ENCODE results near the gene CCSER1.

The CCSER1 gene

DNA sequence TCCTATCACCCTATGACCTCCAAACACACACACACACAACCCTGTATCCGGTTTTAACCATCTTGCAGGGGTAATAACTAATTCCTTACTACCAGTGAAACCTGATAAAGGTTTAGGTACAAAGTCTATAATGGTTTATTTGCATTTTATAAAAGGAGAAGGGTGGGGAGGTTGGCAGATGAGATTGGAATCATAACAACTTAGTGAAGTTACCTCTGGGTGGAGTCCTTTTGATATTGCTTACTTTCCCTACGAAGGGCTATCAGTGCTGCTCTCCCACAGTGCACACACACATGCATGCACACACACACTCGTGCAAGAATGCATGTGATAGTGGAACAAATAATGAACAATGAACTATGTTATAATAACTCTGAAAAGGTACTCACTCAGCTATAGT, 56.1 kb downstream of the CCSER1 start:
- peaks cover 0 to 5% (median 0%) of the 10 kb centered on the region in 10 experiments; a peak in 1 of 20 replicates for H3K4me1 ChIP-seq

DNA sequence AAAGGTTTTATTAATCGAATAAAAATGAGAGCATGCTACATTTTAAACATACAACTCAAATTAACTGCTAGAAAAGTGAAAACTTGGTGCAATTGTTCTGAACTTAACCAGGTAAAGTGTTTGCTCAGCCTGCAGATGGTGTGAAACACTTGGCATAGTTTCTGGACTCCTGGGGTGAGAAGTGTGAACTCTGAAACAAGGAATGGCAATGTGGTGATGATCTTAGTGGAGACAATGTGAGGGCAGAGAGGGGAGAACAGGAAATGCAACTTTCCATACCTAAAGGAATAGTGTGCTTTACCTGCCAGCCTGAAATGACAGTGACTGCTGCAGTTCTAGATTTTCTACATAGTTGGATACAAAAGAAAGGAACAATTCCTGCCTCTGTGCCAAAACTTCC, 57.4 kb downstream of the CCSER1 start:
- H3K27ac ChIP-seq, result no peak overlapping the region
- TF ChIP-seq Cebpa-rat (IDR thresholded peaks at IDR 0.05), result no peak
- H3K9ac ChIP-seq, result no peak overlapping the region
- no peak overlapping the region for H3K4me2 ChIP-seq
- H3K4me3 ChIP-seq, result no peak overlapping the region
- H3K27me3 ChIP-seq, result no peaks in the 10 kb centered on the region
- no peaks in the 10 kb centered on the region for H3K9me3 ChIP-seq (replicated peaks in 1 of 11)
- H3K36me3 ChIP-seq, result no peaks in the 10 kb centered on the region
- H3K4me1 ChIP-seq, result peaks cover 0 to 5% (median 0%) of the 10 kb centered on the region in 10 experiments; a peak in 1 of 20 replicates
- H4K20me1 ChIP-seq, result no peaks in the 10 kb centered on the region

More for the DNA sequence above, 56.1 kb downstream of the CCSER1 start:
- no peak overlapping the region for H3K4me2 ChIP-seq
- no peaks in the 10 kb centered on the region for H4K20me1 ChIP-seq
- no peaks in the 10 kb centered on the region for H3K27me3 ChIP-seq
- H3K9me3 ChIP-seq (replicated peaks in 1 of 11), result no peaks in the 10 kb centered on the region
- no peaks in the 10 kb centered on the region for H3K36me3 ChIP-seq
- H3K4me3 ChIP-seq, result no peak overlapping the region
- TF ChIP-seq Cebpa-rat (IDR thresholded peaks at IDR 0.05), result no peak
- no peak overlapping the region for H3K27ac ChIP-seq
- H3K9ac ChIP-seq, result no peak overlapping the region

DNA sequence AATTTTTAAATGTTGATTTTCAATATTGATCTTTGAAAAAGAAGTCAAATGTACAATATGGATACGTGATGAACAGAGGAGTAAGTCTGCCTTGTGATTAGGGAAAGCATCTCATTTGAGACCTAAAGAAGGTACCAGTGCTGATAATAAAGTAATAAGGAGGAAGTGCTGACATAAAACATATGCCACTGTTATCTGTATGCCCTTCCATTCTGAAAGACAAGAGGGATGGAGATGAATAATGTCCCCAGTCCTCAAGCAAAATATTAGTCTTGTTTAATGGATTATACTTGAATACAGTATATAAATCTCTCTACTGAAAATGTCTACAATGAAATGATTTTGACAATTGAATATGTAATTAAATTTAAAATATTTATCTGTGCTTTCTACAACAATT, 58.2 kb downstream of the CCSER1 start:
- Histone ChIP-seq H4K20me1 (no peaks in the 10 kb centered on the region), H3K9me3 (replicated peaks in 1 of 11) (no peaks in the 10 kb centered on the region), H3K4me3 (no peak overlapping the region), H3K36me3 (no peaks in the 10 kb centered on the region), H3K9ac (no peak overlapping the region), H3K27me3 (no peaks in the 10 kb centered on the region), H3K4me1 (peaks cover 0 to 5% (median 0%) of the 10 kb centered on the region in 10 experiments; a peak in 1 of 20 replicates), H3K4me2 (no peak overlapping the region), H3K27ac (no peak overlapping the region)
- TF ChIP-seq Cebpa-rat (IDR thresholded peaks at IDR 0.05), result no peak

DNA sequence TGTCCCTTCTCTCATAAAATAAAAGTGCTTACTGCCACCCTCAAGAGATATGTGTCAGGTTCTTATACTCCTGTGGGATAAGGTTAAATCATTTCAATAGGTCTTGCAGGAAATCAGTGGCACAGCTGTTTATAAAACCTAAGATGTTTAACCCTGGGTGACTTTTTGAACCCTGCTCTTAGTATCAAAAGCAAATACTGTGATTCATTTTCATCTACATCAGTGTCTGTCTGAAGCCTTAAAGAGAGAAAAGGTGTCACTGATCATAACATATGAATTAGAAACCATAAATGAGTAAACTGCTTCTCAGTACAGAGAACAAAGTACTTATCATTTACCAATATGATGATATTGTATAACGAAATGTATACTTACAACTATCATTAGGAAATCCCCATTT, 59.0 kb downstream of the CCSER1 start:
- TF ChIP-seq Cebpa-rat (IDR thresholded peaks at IDR 0.05), result no peak
- Histone ChIP-seq H4K20me1 (no peaks in the 10 kb centered on the region), H3K27ac (no peak overlapping the region), H3K4me1 (peaks cover 0 to 5% (median 0%) of the 10 kb centered on the region in 10 experiments; a peak in 1 of 20 replicates), H3K4me2 (no peak overlapping the region), H3K36me3 (no peaks in the 10 kb centered on the region), H3K9me3 (replicated peaks in 1 of 11) (no peaks in the 10 kb centered on the region), H3K27me3 (no peaks in the 10 kb centered on the region), H3K9ac (no peak overlapping the region), H3K4me3 (no peak overlapping the region)

DNA sequence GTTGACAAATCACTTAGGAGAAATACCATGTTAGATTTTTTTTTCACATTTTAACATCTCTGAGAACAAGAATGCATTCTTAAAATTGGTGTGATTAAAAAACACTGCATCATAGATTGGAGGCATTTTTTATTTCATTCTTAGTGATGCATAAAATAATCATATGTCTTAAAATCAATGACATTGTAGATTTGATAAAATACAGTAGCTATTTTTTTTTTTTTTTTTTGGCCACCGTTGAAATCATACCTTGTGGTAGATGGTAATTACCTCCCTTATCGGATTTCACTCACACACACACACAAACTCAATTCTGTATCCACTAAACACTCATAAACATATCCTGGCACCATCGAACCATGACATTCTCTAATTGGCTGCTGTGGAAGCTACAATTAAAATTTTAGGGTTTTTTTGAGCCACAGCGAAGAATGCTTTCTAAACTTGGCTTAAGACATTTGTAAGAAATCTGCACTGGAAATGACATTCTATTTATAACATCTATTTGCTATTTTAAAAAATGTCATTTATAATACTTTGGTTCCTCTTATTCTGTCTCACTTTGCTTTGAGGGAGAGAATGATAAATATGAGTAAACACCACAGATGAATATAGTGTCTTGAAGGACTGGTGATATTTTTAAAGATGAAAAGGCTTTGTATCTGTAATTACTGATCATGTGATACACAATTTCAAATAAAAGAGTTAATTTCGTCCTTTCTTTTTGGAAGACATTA, 60.1 kb downstream of the CCSER1 start:
- peaks cover 0 to 5% (median 0%) of the 10 kb centered on the region in 10 experiments; a peak in 1 of 20 replicates for H3K4me1 ChIP-seq
- no peaks in the 10 kb centered on the region for H4K20me1 ChIP-seq
- no peaks in the 10 kb centered on the region for H3K27me3 ChIP-seq
- no peaks in the 10 kb centered on the region for H3K9me3 ChIP-seq (replicated peaks in 1 of 11)
- TF ChIP-seq Cebpa-rat (IDR thresholded peaks at IDR 0.05), result no peak
- no peaks in the 10 kb centered on the region for H3K36me3 ChIP-seq
- H3K4me2 ChIP-seq, result no peak overlapping the region
- H3K4me3 ChIP-seq, result no peak overlapping the region
- H3K27ac ChIP-seq, result no peak overlapping the region
- no peak overlapping the region for H3K9ac ChIP-seq

DNA sequence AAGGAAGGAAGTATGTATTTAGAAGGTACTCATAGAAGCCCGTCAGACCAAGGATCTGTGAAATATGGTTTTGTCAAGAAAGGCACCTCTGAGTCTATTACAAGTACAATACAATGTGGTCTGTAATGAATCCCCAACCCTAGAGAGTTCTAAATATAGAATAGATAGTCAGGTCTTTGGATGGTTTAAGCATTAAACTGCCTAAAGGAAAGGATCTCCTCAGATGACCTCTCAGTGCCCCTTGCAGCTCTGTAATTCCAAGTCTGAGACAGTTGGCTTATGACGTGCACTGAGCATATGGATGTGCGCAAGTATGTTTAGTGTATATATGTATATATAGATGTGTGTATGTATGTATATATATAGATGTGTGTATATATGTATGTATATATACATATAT, 62.0 kb downstream of the CCSER1 start:
- Histone ChIP-seq H3K9ac (no peak overlapping the region), H3K4me3 (no peak overlapping the region), H3K4me1 (peaks cover 0 to 5% (median 0%) of the 10 kb centered on the region in 10 experiments; a peak in 1 of 20 replicates), H4K20me1 (no peaks in the 10 kb centered on the region), H3K27me3 (no peaks in the 10 kb centered on the region), H3K27ac (no peak overlapping the region), H3K4me2 (no peak overlapping the region), H3K9me3 (replicated peaks in 1 of 11) (no peaks in the 10 kb centered on the region), H3K36me3 (no peaks in the 10 kb centered on the region)
- no peak for TF ChIP-seq Cebpa-rat (IDR thresholded peaks at IDR 0.05)

DNA sequence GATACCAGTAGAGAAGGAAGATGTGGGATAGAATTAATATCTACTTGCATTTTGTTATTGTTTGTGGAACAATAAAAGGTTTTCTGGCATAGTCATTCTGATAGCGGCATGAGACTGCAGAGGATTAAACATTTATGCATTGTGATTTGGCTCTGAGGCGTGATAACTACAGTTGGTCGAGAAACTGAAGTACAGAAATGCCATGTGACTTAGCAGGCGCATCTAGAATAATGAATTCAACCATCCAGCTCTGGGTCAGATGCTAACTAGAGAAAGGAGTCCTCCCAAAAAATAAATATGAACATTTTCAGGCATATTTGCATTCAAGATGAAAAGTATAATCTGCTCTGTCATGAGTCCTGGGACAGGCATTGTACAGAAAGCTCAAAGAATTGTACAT, 62.8 kb downstream of the CCSER1 start:
- Histone ChIP-seq H3K36me3 (no peaks in the 10 kb centered on the region), H4K20me1 (no peaks in the 10 kb centered on the region), H3K4me3 (no peak overlapping the region), H3K27ac (no peak overlapping the region), H3K27me3 (no peaks in the 10 kb centered on the region), H3K9ac (no peak overlapping the region), H3K4me2 (no peak overlapping the region), H3K4me1 (peaks cover 0 to 5% (median 0%) of the 10 kb centered on the region in 10 experiments; a peak in 1 of 20 replicates), H3K9me3 (replicated peaks in 1 of 11) (no peaks in the 10 kb centered on the region)
- no peak for TF ChIP-seq Cebpa-rat (IDR thresholded peaks at IDR 0.05)

DNA sequence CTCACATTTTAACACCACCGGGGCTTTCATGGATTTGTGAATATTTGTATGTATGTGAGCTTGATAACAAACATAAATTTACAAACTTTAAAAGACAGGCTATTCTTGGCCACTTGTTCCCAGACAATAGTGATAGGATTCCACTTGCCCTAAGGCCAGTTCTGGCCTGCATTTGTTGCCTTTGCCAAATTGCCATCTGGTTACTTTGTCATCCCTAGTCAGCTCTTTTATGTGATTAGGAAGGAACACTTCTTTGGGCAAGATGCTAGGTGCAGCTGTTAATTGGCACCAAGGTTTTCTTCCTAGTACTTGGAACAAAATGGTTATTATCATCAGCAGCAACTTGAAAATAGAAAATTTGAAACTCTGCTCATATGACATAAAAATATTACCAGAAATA, 63.3 kb downstream of the CCSER1 start:
- Histone ChIP-seq H3K4me3 (no peak overlapping the region), H3K27me3 (no peaks in the 10 kb centered on the region), H3K9me3 (replicated peaks in 1 of 11) (no peaks in the 10 kb centered on the region), H3K9ac (no peak overlapping the region), H4K20me1 (no peaks in the 10 kb centered on the region), H3K36me3 (no peaks in the 10 kb centered on the region), H3K4me2 (no peak overlapping the region), H3K4me1 (peaks cover 0 to 5% (median 0%) of the 10 kb centered on the region in 10 experiments; a peak in 1 of 20 replicates), H3K27ac (no peak overlapping the region)
- TF ChIP-seq Cebpa-rat (IDR thresholded peaks at IDR 0.05), result no peak

DNA sequence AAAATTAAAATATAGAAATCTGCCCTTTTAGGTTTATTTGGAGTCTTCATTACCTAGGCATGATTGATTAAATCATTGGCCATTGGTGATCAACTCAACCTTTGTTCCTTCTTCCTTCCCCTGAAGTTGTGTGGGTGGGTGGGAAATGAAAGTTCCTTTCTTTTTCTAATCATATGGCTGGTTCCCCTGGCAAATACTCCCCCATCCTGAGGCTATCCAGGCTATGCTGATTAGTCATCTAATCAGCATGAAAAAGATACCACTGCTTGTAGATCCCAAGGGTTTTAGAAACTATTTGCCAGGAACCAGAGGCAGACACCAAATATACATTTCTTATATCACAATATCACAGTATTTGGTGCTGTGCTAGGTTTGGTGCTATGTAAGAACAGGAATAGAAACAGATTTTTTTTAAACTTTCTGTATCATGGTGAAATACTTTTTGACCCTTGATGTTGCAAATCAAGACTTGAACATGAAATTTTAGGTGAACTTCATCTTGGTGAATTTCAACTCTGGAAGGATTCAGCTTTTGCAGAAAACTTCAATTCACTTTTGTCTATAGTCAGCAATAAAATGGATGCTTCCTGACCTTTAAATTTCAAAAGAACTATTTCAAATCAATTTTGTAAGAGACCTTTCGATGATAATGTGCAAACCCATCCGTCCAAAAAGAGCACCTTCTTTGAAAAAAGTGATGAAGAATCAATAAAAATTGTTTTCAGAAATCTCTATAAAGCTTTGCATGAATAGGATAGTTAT, 71.1 kb downstream of the CCSER1 start:
- H3K27ac ChIP-seq, result no peak overlapping the region
- no peaks in the 10 kb centered on the region for H3K36me3 ChIP-seq
- no peaks in the 10 kb centered on the region for H3K9me3 ChIP-seq (replicated peaks in 1 of 11)

More for the DNA sequence above, 71.1 kb downstream of the CCSER1 start:
- Histone ChIP-seq H3K4me2 (no peak overlapping the region), H3K4me1 (no peaks in the 10 kb centered on the region), H4K20me1 (no peaks in the 10 kb centered on the region), H3K4me3 (no peak overlapping the region), H3K9ac (no peak overlapping the region), H3K27me3 (no peaks in the 10 kb centered on the region)
- no peak for TF ChIP-seq Cebpa-rat (IDR thresholded peaks at IDR 0.05)

Measured in BLaER1 treated with 17β-estradiol and CSF1 and Interleukin-3, amounts not matched to agents 10 nM and 100 nM (cell line).